TTC549 (cell line): ENCODE measurements around the gene VEGFA.

ENCODE experiments used
- FAIRE-seq: peaks from 2 replicates; lab custom pipeline; 2012; peaks lifted over from hg19 to GRCh38; lab: Jason Lieb, UNC

The VEGFA gene

GRCh38 chr6:43760210-43761168 lies 9.5 kb upstream of the VEGFA start:
- no peak for FAIRE-seq

GRCh38 chr6:43761666-43762409 lies 8.2 kb upstream of the VEGFA start:
- no peak for FAIRE-seq

- no peak for FAIRE-seq
Observed at GRCh38 chr6:43762410-43762768, 7.6 kb upstream of the VEGFA start.

GRCh38 chr6:43762966-43763695 lies 6.9 kb upstream of the VEGFA start:
- no peak for FAIRE-seq

GRCh38 chr6:43763812-43764522 lies 6.0 kb upstream of the VEGFA start:
- FAIRE-seq: no peak

- no peak for FAIRE-seq
Observed at GRCh38 chr6:43764772-43765171, 5.2 kb upstream of the VEGFA start.

GRCh38 chr6:43765776-43766499 lies 4.1 kb upstream of the VEGFA start:
- no peak for FAIRE-seq

GRCh38 chr6:43766500-43766853 lies 3.5 kb upstream of the VEGFA start:
- no peak for FAIRE-seq

- no peak for FAIRE-seq
Observed at GRCh38 chr6:43766964-43767461, 3.0 kb upstream of the VEGFA start.

- no peak for FAIRE-seq
Observed at GRCh38 chr6:43767553-43768505, 2.2 kb upstream of the VEGFA start.

- FAIRE-seq: no peak
Observed at GRCh38 chr6:43768506-43768860, 1.5 kb upstream of the VEGFA start.

- no peak for FAIRE-seq
Observed at GRCh38 chr6:43768983-43769525, 957 bp upstream of the VEGFA start.

GRCh38 chr6:43770372-43771209 lies 580 bp downstream of the VEGFA start:
- FAIRE-seq: no peak

GRCh38 chr6:43771210-43771857 lies 1.3 kb downstream of the VEGFA start:
- FAIRE-seq: no peak

- FAIRE-seq: no peak
Observed at GRCh38 chr6:43771858-43772680, 2.1 kb downstream of the VEGFA start.

- no peak for FAIRE-seq
Observed at GRCh38 chr6:43772681-43773049, 2.7 kb downstream of the VEGFA start.
